OCI-LY1 (cell line): ENCODE results near the gene RECQL5.

Experiments
- H2AFZ ChIP-seq: fragments of 200-600 bp; sonication (generic), shearing (Covaris generic); 2 replicates; pipeline ENCODE4 v1.6.0; 2014; ENCODE audit warnings: antibody characterized with exemption, mild to moderate bottlenecking, low read length
- H3F3A ChIP-seq: fragments of 200-600 bp; sonication (generic), shearing (Covaris generic); 2 replicates; pipeline ENCODE4 v1.6.0; 2014; ENCODE audit warnings: mild to moderate bottlenecking, antibody characterized with exemption, low read length, moderate library complexity; ENCODE audit not compliant: insufficient read depth
- H3K27ac ChIP-seq: fragments of 200-600 bp; sonication (generic); 2 replicates; pipeline ENCODE4 v1.5.1; 2014; ENCODE audit warnings: low read length, mixed run types, mild to moderate bottlenecking, low read depth; ENCODE audit not compliant: poor library complexity, severe bottlenecking
- H3K27me3 ChIP-seq: fragments of 200-600 bp; sonication (generic); 2 replicates; pipeline ENCODE4 v1.6.0; 2014; ENCODE audit warnings: antibody characterized with exemption, mild to moderate bottlenecking, low read length, moderate library complexity; ENCODE audit not compliant: insufficient read depth
- H3K36me3 ChIP-seq: fragments of 200-600 bp; sonication (generic); 2 replicates; pipeline ENCODE4 v1.6.1; 2014; ENCODE audit warnings: mild to moderate bottlenecking, antibody characterized with exemption, low read length, moderate library complexity, mixed read lengths; ENCODE audit not compliant: insufficient read depth
- H3K4me1 ChIP-seq: fragments of 200-600 bp; sonication (generic); 2 replicates; pipeline ENCODE4 v1.5.1; 2014; ENCODE audit warnings: mild to moderate bottlenecking, low read length, moderate library complexity; ENCODE audit not compliant: insufficient read depth, severe bottlenecking
- H3K4me2 ChIP-seq: fragments of 200-600 bp; sonication (generic), shearing (Covaris generic); 2 replicates; pipeline ENCODE4 v1.6.1; 2014; ENCODE audit warnings: low read length
- H3K4me3 ChIP-seq: fragments of 200-600 bp; sonication (generic); 2 replicates; pipeline ENCODE4 v1.5.1; 2014; ENCODE audit warnings: low read length, low read depth, mild to moderate bottlenecking, mixed read lengths; ENCODE audit not compliant: poor library complexity, severe bottlenecking
- H3K79me2 ChIP-seq: fragments of 200-600 bp; shearing (Covaris generic); 2 replicates; pipeline ENCODE4 v1.6.1; 2016; ENCODE audit warnings: mixed run types, low read length, mixed read lengths; ENCODE audit not compliant: insufficient read depth
- H3K9ac ChIP-seq: fragments of 200-600 bp; sonication (generic), shearing (Covaris generic); 2 replicates; pipeline ENCODE4 v1.6.1; 2014; ENCODE audit warnings: mild to moderate bottlenecking, low read length, mixed read lengths
- H3K9me2 ChIP-seq: fragments of 200-600 bp; sonication (generic), shearing (Covaris generic); 2 replicates; pipeline ENCODE4 v1.6.1; 2014; ENCODE audit warnings: low read depth, mild to moderate bottlenecking, low read length, mixed read lengths
- H3K9me3 ChIP-seq: fragments of 200-600 bp; shearing (Covaris generic); 2 replicates; pipeline ENCODE4 v1.6.1; 2014; ENCODE audit warnings: low read length, mixed read lengths
- H4K20me1 ChIP-seq: fragments of 200-600 bp; sonication (generic), shearing (Covaris generic); 2 replicates; pipeline ENCODE4 v1.6.0; 2016; ENCODE audit warnings: mild to moderate bottlenecking, low read length; ENCODE audit not compliant: insufficient read depth
- EZH2 ChIP-seq: fragments of 200-600 bp; sonication (generic), shearing (Covaris generic); IDR thresholded peaks from 2 replicates; pipeline ENCODE4 v1.8.0; 2017; ENCODE audit warnings: borderline replicate concordance, mixed run types, mild to moderate bottlenecking, antibody characterized with exemption, low read length, moderate library complexity, mixed read lengths
- TF ChIP-seq, protein P1 (sequence below): fragments of 200-600 bp; sonication (generic), shearing (Covaris generic); IDR thresholded peaks from 2 replicates; pipeline ENCODE4 v1.5.1; 2017; ENCODE audit warnings: mild to moderate bottlenecking, antibody characterized with exemption, low read length, moderate library complexity, mixed read lengths

Gene RECQL5

DNA sequence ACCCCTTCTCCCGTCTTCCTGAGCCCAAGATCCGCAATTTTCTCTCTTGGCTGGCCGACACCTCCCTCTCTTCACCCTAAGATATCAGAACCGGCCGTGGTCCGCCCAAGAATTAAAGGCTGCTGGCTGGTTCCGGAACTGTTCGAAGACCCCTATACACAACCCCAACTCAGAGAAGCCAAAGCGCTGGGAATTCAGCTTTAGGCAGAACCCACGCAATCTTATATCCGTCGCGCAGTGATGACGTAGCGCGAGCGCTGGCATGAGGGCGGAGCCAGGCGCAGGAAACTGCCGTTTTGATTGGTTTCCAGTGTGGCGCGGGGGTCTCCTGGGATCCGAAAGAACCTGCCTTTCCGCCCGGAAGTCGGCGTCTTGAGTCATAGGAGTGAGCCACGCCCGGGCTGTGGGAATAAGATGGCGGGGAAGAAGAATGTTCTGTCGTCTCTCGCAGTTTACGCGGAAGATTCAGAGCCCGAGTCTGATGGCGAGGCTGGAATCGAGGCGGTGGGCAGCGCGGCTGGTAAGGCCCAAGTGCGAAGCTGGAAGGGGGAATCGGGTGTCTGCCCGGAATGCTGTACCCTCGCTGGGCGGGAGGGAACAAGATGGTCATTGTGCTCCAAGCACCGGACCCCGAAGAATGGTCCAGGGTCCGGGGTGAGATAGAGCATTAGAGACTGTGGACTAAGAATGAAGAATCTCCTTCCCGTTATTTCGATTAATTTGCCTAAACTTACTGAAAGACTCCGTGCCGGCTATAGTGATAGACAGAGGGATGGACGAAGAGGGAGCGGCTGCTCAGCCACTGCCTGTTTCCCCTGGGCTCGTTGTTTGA, at the start of gene RECQL5, which contains the start of gene SAP30BP:
TSS of gene RECQL5 (minus strand) at position 196 of the 832 bp plus-strand sequence. CDS start 597 bp downstream, outside the sequence.
TSS of gene SAP30BP (plus strand) at position 380 of the 832 bp plus-strand sequence. CDS start at position 415, 35 bp downstream.
- H3K79me2 ChIP-seq = peaks cover 39% of the 10 kb centered on the region
- H3K9ac ChIP-seq = peak within 1 kb of the TSS; percentile 95
- H4K20me1 ChIP-seq = no peaks in the 10 kb centered on the region
- H3K36me3 ChIP-seq = peaks cover 46% of the 10 kb centered on the region
- TF ChIP-seq EZH2 = no peak
- TF ChIP-seq, protein P1, sequence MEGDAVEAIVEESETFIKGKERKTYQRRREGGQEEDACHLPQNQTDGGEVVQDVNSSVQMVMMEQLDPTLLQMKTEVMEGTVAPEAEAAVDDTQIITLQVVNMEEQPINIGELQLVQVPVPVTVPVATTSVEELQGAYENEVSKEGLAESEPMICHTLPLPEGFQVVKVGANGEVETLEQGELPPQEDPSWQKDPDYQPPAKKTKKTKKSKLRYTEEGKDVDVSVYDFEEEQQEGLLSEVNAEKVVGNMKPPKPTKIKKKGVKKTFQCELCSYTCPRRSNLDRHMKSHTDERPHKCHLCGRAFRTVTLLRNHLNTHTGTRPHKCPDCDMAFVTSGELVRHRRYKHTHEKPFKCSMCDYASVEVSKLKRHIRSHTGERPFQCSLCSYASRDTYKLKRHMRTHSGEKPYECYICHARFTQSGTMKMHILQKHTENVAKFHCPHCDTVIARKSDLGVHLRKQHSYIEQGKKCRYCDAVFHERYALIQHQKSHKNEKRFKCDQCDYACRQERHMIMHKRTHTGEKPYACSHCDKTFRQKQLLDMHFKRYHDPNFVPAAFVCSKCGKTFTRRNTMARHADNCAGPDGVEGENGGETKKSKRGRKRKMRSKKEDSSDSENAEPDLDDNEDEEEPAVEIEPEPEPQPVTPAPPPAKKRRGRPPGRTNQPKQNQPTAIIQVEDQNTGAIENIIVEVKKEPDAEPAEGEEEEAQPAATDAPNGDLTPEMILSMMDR = no peak
- H3K4me3 ChIP-seq = peak within 1 kb of the TSS; percentile 95
- H3F3A ChIP-seq = peaks cover 10% of the 10 kb centered on the region; the same call in 1 of the 2 replicates
- peaks cover 46% of the 10 kb centered on the region for H3K4me1 ChIP-seq
- H3K9me2 ChIP-seq = no peaks in the 10 kb centered on the region
- H3K4me2 ChIP-seq = peak within 1 kb of the TSS; percentile 92
- no peaks in the 10 kb centered on the region for H3K27me3 ChIP-seq
- H3K9me3 ChIP-seq = no peaks in the 10 kb centered on the region
- H3K27ac ChIP-seq = peak within 1 kb of the TSS; percentile 95
- no peak within 1 kb of the TSS for H2AFZ ChIP-seq

GRCh38 chr17:75712446-75712845, 45.5 kb upstream of the RECQL5 start:
- no peak overlapping the region for H2AFZ ChIP-seq
- 0 out of 2 replicates have a peak, but pooled peaks cover under 1% of the 10 kb centered on the region for H3K27me3 ChIP-seq
- H3K79me2 ChIP-seq = no peaks in the 10 kb centered on the region
- no peak overlapping the region for H3K4me3 ChIP-seq
- H3K4me1 ChIP-seq = no peaks in the 10 kb centered on the region
- no peaks in the 10 kb centered on the region for H3F3A ChIP-seq
- no peak overlapping the region for H3K4me2 ChIP-seq
- no peaks in the 10 kb centered on the region for H3K9me2 ChIP-seq
- no peak overlapping the region for H3K27ac ChIP-seq
- H3K9ac ChIP-seq = no peak overlapping the region
- H3K36me3 ChIP-seq = peaks cover 12% of the 10 kb centered on the region
- no peaks in the 10 kb centered on the region for H4K20me1 ChIP-seq
- no peaks in the 10 kb centered on the region for H3K9me3 ChIP-seq
- TF ChIP-seq EZH2 = no peak
- TF ChIP-seq, protein P1 = no peak

- no peaks in the 10 kb centered on the region for H3F3A ChIP-seq
- no peak overlapping the region for H3K9ac ChIP-seq
- TF ChIP-seq, protein P1 = no peak
- TF ChIP-seq EZH2 = no peak
- no peaks in the 10 kb centered on the region for H3K9me3 ChIP-seq
- H3K79me2 ChIP-seq = no peaks in the 10 kb centered on the region
- H3K27me3 ChIP-seq = no peaks in the 10 kb centered on the region
- no peak overlapping the region for H2AFZ ChIP-seq
- no peaks in the 10 kb centered on the region for H3K9me2 ChIP-seq
- no peak overlapping the region for H3K4me2 ChIP-seq
- H4K20me1 ChIP-seq = no peaks in the 10 kb centered on the region
- H3K4me1 ChIP-seq = no peaks in the 10 kb centered on the region
- no peak overlapping the region for H3K4me3 ChIP-seq
- no peak overlapping the region for H3K27ac ChIP-seq
- peaks cover 64% of the 10 kb centered on the region for H3K36me3 ChIP-seq
These were observed 40.2 kb upstream of the RECQL5 start for GRCh38 chr17:75707079-75707571.
